ENCODE data around the gene CNNM1.

GRCh38 chr10:99387541-99387940 lies 58.4 kb downstream of the CNNM1 start:
- TF ChIP-seq CTCF (conservative IDR thresholded peaks at IDR 0.05 in 1 of 2, IDR thresholded peaks at IDR 0.05 in 1 of 2; ENCODE audit: extremely low read depth in 1 of 2, insufficient read depth in 1 of 2, low read depth in 1 of 2, low read length in 2 of 2) (no peak), EZH2 (IDR thresholded peaks at IDR 0.05; ENCODE audit: borderline replicate concordance, low read length) (no peak)
